H1 (cell line): ENCODE data around the gene NELL1. TPM values are rescaled to one million over a fixed set of nuclear protein-coding genes. Genes with fewer than 3 reads are reported as not detected.

Experiments
- CTCF ChIA-PET: fragments of 300-600 bp; sonication (Branson Sonifier 250); formaldehyde crosslinking; loops from one replicate; lab custom pipeline; 2021; ENCODE audit not compliant: partially characterized antibody; lab: Charles Lee
- POLR2A ChIA-PET: fragments of 300-600 bp; sonication (Branson Sonifier 250); formaldehyde crosslinking; loops from one replicate; lab custom pipeline; 2021; ENCODE audit warnings: inconsistent platforms; ENCODE audit not compliant: partially characterized antibody; lab: Charles Lee
- DNase-seq, 2 experiments: peaks; one replicate each; pipeline versions ENCODE4 v3.0.0 to v3.0.0-alpha.2; 2010 to 2022; ENCODE audit warnings: low spot score in 2 of 2, low read depth in 1 of 2, mixed read lengths in 1 of 2
- FAIRE-seq: peaks from 2 replicates; lab custom pipeline; 2011; peaks lifted over from hg19 to GRCh38; lab: Jason Lieb, UNC
- H2AFZ ChIP-seq: 2 replicates; pipeline ENCODE4 v1.8.1; 2012; ENCODE audit warnings: low read length, inconsistent platforms
- H2AK5ac ChIP-seq: 2 replicates; pipeline ENCODE4 v1.6.1; 2013; ENCODE audit warnings: low read depth, low read length
- H2BK120ac ChIP-seq: replicated peaks from 2 replicates; pipeline ENCODE3; 2013; ENCODE audit warnings: low read depth, low read length, inconsistent platforms
- H2BK12ac ChIP-seq: 2 replicates; pipeline ENCODE4 v1.6.1; 2013; ENCODE audit warnings: low read depth, low read length
- H2BK15ac ChIP-seq: 2 replicates; pipeline ENCODE4 v1.6.1; 2013; ENCODE audit warnings: low read length
- H2BK20ac ChIP-seq: 2 replicates; pipeline ENCODE4 v1.6.1; 2013; ENCODE audit warnings: low read length
- H2BK5ac ChIP-seq: 2 replicates; pipeline ENCODE4 v1.6.1; 2013; ENCODE audit warnings: low read depth, low read length
- H3K14ac ChIP-seq: 2 replicates; pipeline ENCODE4 v1.6.1; 2013; ENCODE audit warnings: inconsistent platforms; ENCODE audit not compliant: insufficient read length
- H3K18ac ChIP-seq: 2 replicates; pipeline ENCODE4 v1.6.1; 2013; ENCODE audit warnings: low read length; ENCODE audit errors: extremely low read depth
- H3K23ac ChIP-seq: 2 replicates; pipeline ENCODE4 v1.6.1; 2013; ENCODE audit warnings: inconsistent platforms; ENCODE audit not compliant: insufficient read length
- H3K23me2 ChIP-seq: 2 replicates; pipeline ENCODE4 v1.6.1; 2013; ENCODE audit warnings: low read depth, low read length
- H3K27ac ChIP-seq: 2 replicates; pipeline ENCODE4 v1.6.1; 2011; ENCODE audit warnings: low read depth, low read length, inconsistent platforms
- H3K27me3 ChIP-seq, 4 experiments: replicated peaks in 1 of 4; 1 replicate in 1 of 4; 2 replicates in 3 of 4; pipeline versions ENCODE4 v1.6.1 to v1.8.1; 2011 to 2013; ENCODE audit warnings: low read length in 3 of 4, mild to moderate bottlenecking in 3 of 4, inconsistent platforms in 2 of 4, mixed read lengths in 2 of 4, moderate library complexity in 1 of 4; ENCODE audit not compliant: control insufficient read depth in 3 of 4, insufficient read depth in 3 of 4; ENCODE audit errors: extremely low read depth in 1 of 4
- H3K36me3 ChIP-seq, 4 experiments: 2 replicates each; pipeline versions ENCODE4 v1.6.1 to v1.8.1; 2011 to 2013; ENCODE audit warnings: mild to moderate bottlenecking in 4 of 4, low read length in 3 of 4, moderate library complexity in 2 of 4, control low read depth in 1 of 4, inconsistent platforms in 1 of 4; ENCODE audit not compliant: insufficient read depth in 4 of 4, control insufficient read depth in 2 of 4
- H3K4ac ChIP-seq: replicated peaks from 2 replicates; pipeline ENCODE3; 2013; ENCODE audit warnings: low read length, low read depth, mixed read lengths, inconsistent platforms; ENCODE audit not compliant: insufficient read length
- H3K4me1 ChIP-seq, 4 experiments: replicated peaks in 1 of 4; 1 replicate in 1 of 4; 2 replicates in 3 of 4; pipeline versions ENCODE4 v1.6.1 to v1.8.1; 2011 to 2013; ENCODE audit warnings: low read length in 3 of 4, inconsistent platforms in 2 of 4, mixed read lengths in 1 of 4; ENCODE audit not compliant: insufficient read depth in 4 of 4, control insufficient read depth in 3 of 4
- H3K4me2 ChIP-seq, 2 experiments: 2 replicates each; pipeline versions ENCODE4 v1.6.1 to v1.8.1; 2011 to 2013; ENCODE audit warnings: low read depth in 2 of 2, low read length in 2 of 2, control low read depth in 1 of 2, inconsistent platforms in 1 of 2, mild to moderate bottlenecking in 1 of 2; ENCODE audit not compliant: insufficient read depth in 1 of 2
- H3K4me3 ChIP-seq, 4 experiments: fragments of 200-600, 300-600 bp in 1 of 4; sonication (generic), shearing (Covaris generic), sonication (Bioruptor Twin) in 1 of 4; 2 replicates each; pipeline versions ENCODE4 v1.5.1 to v1.8.1; 2011 to 2016; ENCODE audit warnings: low read length in 4 of 4, low read depth in 3 of 4, control low read depth in 2 of 4, inconsistent platforms in 2 of 4, mild to moderate bottlenecking in 2 of 4, mixed read lengths in 1 of 4, moderate library complexity in 1 of 4; ENCODE audit not compliant: insufficient read depth in 2 of 4; ENCODE audit errors: extremely low read depth in 1 of 4
- H3K56ac ChIP-seq: replicated peaks from 2 replicates; pipeline ENCODE3; 2013; ENCODE audit warnings: low read depth, mild to moderate bottlenecking, mixed read lengths, low read length, inconsistent platforms; ENCODE audit not compliant: insufficient read length
- H3K79me1 ChIP-seq: 2 replicates; pipeline ENCODE4 v1.6.1; 2013; ENCODE audit warnings: low read depth, low read length, control low read depth
- H3K79me2 ChIP-seq, 2 experiments: 2 replicates each; pipeline versions ENCODE4 v1.6.1 to v1.8.1; 2012 to 2013; ENCODE audit warnings: low read length in 2 of 2, mild to moderate bottlenecking in 2 of 2, inconsistent platforms in 1 of 2; ENCODE audit not compliant: insufficient read depth in 2 of 2, control insufficient read depth in 1 of 2
- H3K9ac ChIP-seq, 4 experiments: replicated peaks in 1 of 4; 1 replicate in 1 of 4; 2 replicates in 3 of 4; pipeline versions ENCODE4 v1.6.1 to v1.8.1; 2011 to 2013; ENCODE audit warnings: low read depth in 3 of 4, low read length in 3 of 4, control low read depth in 2 of 4, mild to moderate bottlenecking in 2 of 4, moderate library complexity in 2 of 4, inconsistent platforms in 1 of 4; ENCODE audit errors: extremely low read depth in 1 of 4
- H3K9me3 ChIP-seq, 2 experiments: 2 replicates each; pipeline versions ENCODE4 v1.6.1 to v1.8.1; 2012 to 2013; ENCODE audit warnings: mild to moderate bottlenecking in 2 of 2, moderate library complexity in 2 of 2, control low read depth in 1 of 2, inconsistent platforms in 1 of 2, low read depth in 1 of 2, low read length in 1 of 2, mixed read lengths in 1 of 2; ENCODE audit not compliant: insufficient read depth in 2 of 2
- H4K20me1 ChIP-seq, 2 experiments: replicated peaks in 1 of 2; 2 replicates each; pipeline versions ENCODE3 to v1.8.1; 2011 to 2013; ENCODE audit warnings: inconsistent platforms in 2 of 2, low read length in 2 of 2, mild to moderate bottlenecking in 1 of 2; ENCODE audit not compliant: insufficient read depth in 2 of 2, control insufficient read depth in 1 of 2
- H4K5ac ChIP-seq: 2 replicates; pipeline ENCODE4 v1.6.1; 2013; ENCODE audit warnings: low read length, low read depth, mixed read lengths, inconsistent platforms; ENCODE audit not compliant: insufficient read length
- H4K8ac ChIP-seq: 2 replicates; pipeline ENCODE4 v1.8.0; 2013; ENCODE audit warnings: mild to moderate bottlenecking, moderate library complexity, low read length, inconsistent platforms; ENCODE audit not compliant: insufficient read depth; ENCODE audit errors: extremely low read depth
- H4K91ac ChIP-seq: replicated peaks from 2 replicates; pipeline ENCODE3; 2013; ENCODE audit warnings: low read length, mixed read lengths, inconsistent platforms; ENCODE audit not compliant: insufficient read length
- BCL11A ChIP-seq, 2 experiments: IDR thresholded peaks; one replicate each; pipeline ENCODE4 v1.6.1; 2011; ENCODE audit warnings: low read depth in 2 of 2, low read length in 2 of 2, mild to moderate bottlenecking in 2 of 2
- EGR1 ChIP-seq: IDR thresholded peaks from 2 replicates; pipeline ENCODE4 v1.6.1; 2011; ENCODE audit warnings: low read depth, low read length, borderline replicate concordance
- FOSL1 ChIP-seq: IDR thresholded peaks from 2 replicates; pipeline ENCODE4 v1.6.1; 2011; ENCODE audit warnings: mild to moderate bottlenecking, low read depth, low read length, moderate library complexity; ENCODE audit not compliant: insufficient read depth
- GTF2F1 ChIP-seq: IDR thresholded peaks from 2 replicates; pipeline ENCODE4 v1.6.1; 2012; ENCODE audit warnings: low read depth, low read length, improper control_type of control experiment, borderline replicate concordance
- HDAC6 ChIP-seq: IDR thresholded peaks from one replicate; pipeline ENCODE4 v1.7.1; 2012; ENCODE audit warnings: low read depth, mild to moderate bottlenecking, inconsistent platforms, low read length, moderate library complexity
- NANOG ChIP-seq: IDR thresholded peaks from 2 replicates; pipeline ENCODE4 v1.6.1; 2011; ENCODE audit warnings: low read length, low read depth, mild to moderate bottlenecking, inconsistent platforms; ENCODE audit not compliant: insufficient read depth, poor library complexity, severe bottlenecking
- RAD21 ChIP-seq, 2 experiments: IDR thresholded peaks in 1 of 2; conservative IDR thresholded peaks in 1 of 2; 2 replicates each; pipeline ENCODE4 v1.6.1; 2011; ENCODE audit warnings: low read depth in 2 of 2, low read length in 2 of 2, improper control_type of control experiment in 1 of 2, inconsistent platforms in 1 of 2, mild to moderate bottlenecking in 1 of 2, moderate library complexity in 1 of 2
- RNF2 ChIP-seq: fragments of 200-900, 300-1000 bp; sonication (generic); IDR thresholded peaks from 2 replicates; pipeline ENCODE4 v1.7.1; 2016; ENCODE audit warnings: borderline replicate concordance, low read depth, mild to moderate bottlenecking, antibody characterized with exemption, low read length; ENCODE audit not compliant: poor library complexity, severe bottlenecking; ENCODE audit errors: missing control alignments
- SP1 ChIP-seq: IDR thresholded peaks from 2 replicates; pipeline ENCODE4 v1.6.1; 2011; ENCODE audit warnings: low read depth, low read length
- SRF ChIP-seq: IDR thresholded peaks from 2 replicates; pipeline ENCODE4 v1.6.1; 2011; ENCODE audit warnings: mild to moderate bottlenecking, low read depth, low read length, moderate library complexity
- TAF7 ChIP-seq: optimal IDR thresholded peaks from 2 replicates; pipeline ENCODE3; 2011; ENCODE audit warnings: low read depth, mild to moderate bottlenecking, inconsistent platforms, low read length, moderate library complexity, borderline replicate concordance
- TCF12 ChIP-seq: IDR thresholded peaks from 2 replicates; pipeline ENCODE4 v1.6.1; 2011; ENCODE audit warnings: low read depth, mild to moderate bottlenecking, low read length
- WGBS, 2 experiments: shearing (Covaris generic) in 1 of 2; methylation state at CpG; one replicate each; pipeline versions ENCODE4 v1.1.6 to v1.1.7; 2013 to 2015; ENCODE audit warnings: low lambda C conversion rate in 2 of 2, mixed read lengths in 2 of 2, inconsistent platforms in 1 of 2, low coverage in 1 of 2, missing lambda C conversion rate in 1 of 2; ENCODE audit not compliant: insufficient replicate concordance in 2 of 2, insufficient coverage in 1 of 2, insufficient read length in 1 of 2; ENCODE audit errors: extremely low coverage in 1 of 2, missing lambda C conversion rate in 1 of 2; 5-methylcytosine and 5-hydroxymethylcytosine counted together
- polyA plus RNA-seq, 7 experiments: library from polyadenylated mRNA; depleted of rRNA in 3 of 7; stranded (reverse) in 5 of 7; unstranded in 2 of 7; fragments of >200 nt in 5 of 7; fragments of 200-250 nt in 2 of 7; gene quantifications; 1 replicate in 5 of 7; 2 replicates in 1 of 7; 4 replicates in 1 of 7; pipeline versions ENCODE4 v1.2.1 to v1.2.3, GENCODE V29; 2011 to 2013; ENCODE audit warnings: missing spikeins in 2 of 7, mixed read lengths in 2 of 7
- total RNA-seq: library from RNA; stranded (reverse); fragmentation: NEBNext Ultra II Directional; extraction: Animal tissue kit (Norgen Biotek cat#: 25700); gene quantifications from 2 replicates; pipeline ENCODE4 v1.2.1, GENCODE V29; 2021
- TF ChIP-seq, protein P1 (sequence below): IDR thresholded peaks from 2 replicates; pipeline ENCODE4 v1.6.1; 2011; ENCODE audit warnings: low read length, improper control_type of control experiment

NELL1 gene
- total and polyA plus RNA-seq, 2 of the 8 experiments (the other 6 are each of a cell fraction or from before 2014, with no cell fraction given), result 0.21 TPM; not detected in 1

DNA sequence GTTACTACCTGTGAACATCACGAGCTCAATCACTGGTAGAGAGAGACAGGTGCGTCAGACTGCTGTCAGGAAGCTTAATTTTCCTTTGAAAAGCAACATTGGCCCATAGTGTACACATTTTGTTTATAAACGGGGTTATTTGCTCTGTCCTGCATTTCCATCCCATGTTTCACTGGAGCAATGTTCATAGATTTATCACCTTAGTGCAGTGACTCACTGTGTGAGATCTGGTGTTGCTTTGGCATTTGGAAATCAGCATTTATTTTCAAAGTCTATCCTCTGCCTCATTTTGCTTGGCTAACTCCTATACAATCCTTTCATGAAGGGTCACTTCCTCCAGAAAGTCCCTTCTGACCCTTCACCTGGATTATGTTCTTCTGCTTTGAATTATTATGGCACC is 529.1 kb downstream of the NELL1 start:
- H2BK20ac ChIP-seq, result no peak overlapping the region
- FAIRE-seq, result no peak
- H2AFZ ChIP-seq, result no peak overlapping the region
- no peak overlapping the region for H4K5ac ChIP-seq
- H3K4me3 ChIP-seq, result no peak overlapping the region
- no peaks in the 10 kb centered on the region for H3K36me3 ChIP-seq
- no peaks in the 10 kb centered on the region for H3K79me2 ChIP-seq
- no peaks in the 10 kb centered on the region for H3K27me3 ChIP-seq
- DNase-seq, result no peak
- ChIA-PET POLR2A (no interaction called here), CTCF (interaction anchor here (1.0 to 1.3 kb wide), 2 partner anchors 126 to 313 kb away, joined by 3 to 4 read pairs; no protein-coding TSS in a partner anchor)
- H3K18ac ChIP-seq, result no peak overlapping the region
- H4K91ac ChIP-seq, result no peak overlapping the region
- H3K4me2 ChIP-seq, result no peak overlapping the region
- H3K9ac ChIP-seq, result no peak overlapping the region
- H4K8ac ChIP-seq, result no peak overlapping the region
- no peak overlapping the region for H3K27ac ChIP-seq
- no peaks in the 10 kb centered on the region for H3K4me1 ChIP-seq
- 83% methylated on average over 3 of the region's 3 CpGs; no CpG with 5 or more reads in 1 of the 2 experiments for WGBS, 2 experiments
- no peak overlapping the region for H2BK120ac ChIP-seq
- H3K79me1 ChIP-seq, result no peaks in the 10 kb centered on the region
- no peak overlapping the region for H2BK5ac ChIP-seq
- no peak overlapping the region for H3K4ac ChIP-seq
- no peaks in the 10 kb centered on the region for H4K20me1 ChIP-seq
- H2BK12ac ChIP-seq, result no peak overlapping the region
- no peak overlapping the region for H3K23ac ChIP-seq
- H3K23me2 ChIP-seq, result no peaks in the 10 kb centered on the region
- no peak overlapping the region for H2AK5ac ChIP-seq
- H2BK15ac ChIP-seq, result no peak overlapping the region
- H3K56ac ChIP-seq, result no peak overlapping the region
- H3K14ac ChIP-seq, result no peak overlapping the region
- no peaks in the 10 kb centered on the region for H3K9me3 ChIP-seq
- TF ChIP-seq TAF7, result no peak
- no peak for TF ChIP-seq SP1
- no peak for TF ChIP-seq HDAC6
- no peak for TF ChIP-seq SRF
- TF ChIP-seq TCF12, result no peak
- TF ChIP-seq RNF2, result no peak
- TF ChIP-seq BCL11A (IDR thresholded peaks at IDR 0.05; ENCODE audit: low read depth in 2 of 2, low read length in 2 of 2), result no peak
- TF ChIP-seq EGR1, result no peak
- TF ChIP-seq, protein P1, sequence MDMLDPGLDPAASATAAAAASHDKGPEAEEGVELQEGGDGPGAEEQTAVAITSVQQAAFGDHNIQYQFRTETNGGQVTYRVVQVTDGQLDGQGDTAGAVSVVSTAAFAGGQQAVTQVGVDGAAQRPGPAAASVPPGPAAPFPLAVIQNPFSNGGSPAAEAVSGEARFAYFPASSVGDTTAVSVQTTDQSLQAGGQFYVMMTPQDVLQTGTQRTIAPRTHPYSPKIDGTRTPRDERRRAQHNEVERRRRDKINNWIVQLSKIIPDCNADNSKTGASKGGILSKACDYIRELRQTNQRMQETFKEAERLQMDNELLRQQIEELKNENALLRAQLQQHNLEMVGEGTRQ, result no peak
- TF ChIP-seq FOSL1, result no peak
- no peak for TF ChIP-seq NANOG
- TF ChIP-seq GTF2F1, result no peak
- TF ChIP-seq RAD21 (IDR thresholded peaks at IDR 0.05 in 1 of 2, conservative IDR thresholded peaks at IDR 0.05 in 1 of 2; ENCODE audit: low read depth in 2 of 2, low read length in 2 of 2), result no peak
